SK-N-SH (cell line): Measurements from ENCODE around the gene TMEM145. TPM values are rescaled to one million over a fixed set of nuclear protein-coding genes. Genes with fewer than 3 reads are reported as not detected.

Experiments
- CTCF ChIA-PET: fragments of 300-600, 350-600 bp; formaldehyde crosslinking; extraction: SDS; loops from one replicate; lab custom pipeline; 2021; lab: Yijun Ruan, JAX
- POLR2A ChIA-PET: fragments of 350-600 bp; sonication (Branson Sonifier 250); formaldehyde crosslinking; extraction: SDS; loops from one replicate; lab custom pipeline; 2020; ENCODE audit warnings: antibody characterized with exemption, inconsistent platforms; lab: Yijun Ruan, JAX
- DNase-seq: peaks from one replicate; pipeline ENCODE4 v3.0.0; 2012
- H2AFZ ChIP-seq: fragments of 200-600 bp; sonication (generic); 2 replicates; pipeline ENCODE4 v1.8.1; 2016; ENCODE audit warnings: antibody characterized with exemption, mild to moderate bottlenecking, low read depth
- H3F3A ChIP-seq: fragments of 200-600 bp; sonication (generic); replicated peaks from 2 replicates; pipeline ENCODE3; 2016; ENCODE audit warnings: antibody characterized with exemption, mild to moderate bottlenecking; ENCODE audit not compliant: insufficient read depth
- H3K27ac ChIP-seq, 2 experiments: fragments of 200-500 bp in 1 of 2; fragments of 200-600 bp in 1 of 2; sonication (Bioruptor generic) in 1 of 2; sonication (generic), shearing (Covaris generic) in 1 of 2; 2 replicates each; pipeline versions ENCODE4 v1.5.1 to v1.6.1; 2014 to 2016; ENCODE audit warnings: low read depth in 2 of 2, inconsistent platforms in 1 of 2, low read length in 1 of 2, mild to moderate bottlenecking in 1 of 2, mixed read lengths in 1 of 2
- H3K27me3 ChIP-seq: fragments of 200-600 bp; sonication (generic), shearing (Covaris generic); 2 replicates; pipeline ENCODE4 v1.6.1; 2016; ENCODE audit warnings: mixed run types; ENCODE audit not compliant: insufficient read depth
- H3K36me3 ChIP-seq, 2 experiments: fragments of 200-500 bp in 1 of 2; fragments of 200-600 bp in 1 of 2; sonication (Bioruptor generic) in 1 of 2; sonication (generic) in 1 of 2; replicated peaks in 1 of 2; 2 replicates each; pipeline versions ENCODE3 to v1.5.1; 2014 to 2016; ENCODE audit warnings: low read length in 1 of 2, mild to moderate bottlenecking in 1 of 2; ENCODE audit not compliant: insufficient read depth in 2 of 2, control insufficient read depth in 1 of 2
- H3K4me1 ChIP-seq, 2 experiments: fragments of 200-500 bp in 1 of 2; fragments of 200-600 bp in 1 of 2; sonication (Bioruptor generic) in 1 of 2; sonication (generic), shearing (Covaris generic) in 1 of 2; 2 replicates each; pipeline versions ENCODE4 v1.5.1 to v1.6.1; 2014 to 2016; ENCODE audit warnings: low read depth in 1 of 2, low read length in 1 of 2, mixed run types in 1 of 2; ENCODE audit not compliant: insufficient read depth in 2 of 2, control insufficient read depth in 1 of 2
- H3K4me2 ChIP-seq: fragments of 200-600 bp; sonication (generic), shearing (Covaris generic); 2 replicates; pipeline ENCODE4 v1.6.1; 2017; ENCODE audit warnings: mixed run types
- H3K4me3 ChIP-seq, 2 experiments: fragments of 200-500 bp in 1 of 2; fragments of 200-600 bp in 1 of 2; sonication (Bioruptor generic) in 1 of 2; sonication (generic), shearing (Covaris generic) in 1 of 2; 2 replicates each; pipeline versions ENCODE4 v1.5.1 to v1.8.1; 2014 to 2016; ENCODE audit warnings: low read depth in 2 of 2, inconsistent platforms in 1 of 2, low read length in 1 of 2, mild to moderate bottlenecking in 1 of 2, mixed read lengths in 1 of 2, moderate library complexity in 1 of 2
- H3K79me2 ChIP-seq: fragments of 200-600 bp; sonication (generic); 2 replicates; pipeline ENCODE4 v1.8.1; 2017; ENCODE audit warnings: mild to moderate bottlenecking; ENCODE audit not compliant: insufficient read depth
- H3K9ac ChIP-seq: fragments of 200-600 bp; sonication (generic); 2 replicates; pipeline ENCODE4 v1.6.1; 2017; ENCODE audit warnings: mixed run types
- H3K9me2 ChIP-seq: fragments of 200-600 bp; sonication (generic); 2 replicates; pipeline ENCODE4 v1.6.1; 2017; ENCODE audit warnings: mixed run types
- H3K9me3 ChIP-seq: fragments of 200-600 bp; sonication (generic); 2 replicates; pipeline ENCODE4 v1.6.1; 2017; ENCODE audit warnings: mixed run types, mild to moderate bottlenecking, moderate library complexity
- H4K20me1 ChIP-seq: fragments of 200-600 bp; sonication (generic); 2 replicates; pipeline ENCODE4 v1.6.1; 2017; ENCODE audit warnings: mild to moderate bottlenecking, mixed run types; ENCODE audit not compliant: insufficient read depth
- GABPA ChIP-seq: IDR thresholded peaks from 2 replicates; pipeline ENCODE4 v1.4.0; 2012; ENCODE audit warnings: low read depth, mild to moderate bottlenecking
- RAD21 ChIP-seq: IDR thresholded peaks from 2 replicates; pipeline ENCODE4 v1.6.1; 2012; ENCODE audit warnings: mild to moderate bottlenecking, low read length
- RXRA ChIP-seq: IDR thresholded peaks from 2 replicates; pipeline ENCODE4 v1.4.0; 2012; ENCODE audit warnings: low read depth, mild to moderate bottlenecking, borderline replicate concordance
- whole genome bisulfite sequencing: methylation state at CpG from one replicate; pipeline ENCODE4 v1.1.6; 2017; ENCODE audit warnings: low lambda C conversion rate; 5-methylcytosine and 5-hydroxymethylcytosine counted together
- polyA plus RNA-seq, 3 experiments: library from polyadenylated mRNA; depleted of rRNA; stranded (reverse); fragments of >200 nt; gene quantifications; 2 replicates each; pipeline ENCODE4 v1.2.3, GENCODE V29; 2012
- TF ChIP-seq, protein P1 (sequence below): IDR thresholded peaks from 2 replicates; pipeline ENCODE4 v1.6.1; 2012; ENCODE audit warnings: mild to moderate bottlenecking, low read depth, low read length, moderate library complexity
- TF ChIP-seq, protein P2 (sequence below): IDR thresholded peaks from 2 replicates; pipeline ENCODE4 v1.4.0; 2012; ENCODE audit warnings: low read depth, borderline replicate concordance
- TF ChIP-seq, protein P3 (sequence below): IDR thresholded peaks from 2 replicates; pipeline ENCODE4; 2012

TMEM145 gene
- polyA plus RNA-seq, 1 of the 3 experiments (the other 2 are of a cell fraction), result 2.0 TPM

DNA sequence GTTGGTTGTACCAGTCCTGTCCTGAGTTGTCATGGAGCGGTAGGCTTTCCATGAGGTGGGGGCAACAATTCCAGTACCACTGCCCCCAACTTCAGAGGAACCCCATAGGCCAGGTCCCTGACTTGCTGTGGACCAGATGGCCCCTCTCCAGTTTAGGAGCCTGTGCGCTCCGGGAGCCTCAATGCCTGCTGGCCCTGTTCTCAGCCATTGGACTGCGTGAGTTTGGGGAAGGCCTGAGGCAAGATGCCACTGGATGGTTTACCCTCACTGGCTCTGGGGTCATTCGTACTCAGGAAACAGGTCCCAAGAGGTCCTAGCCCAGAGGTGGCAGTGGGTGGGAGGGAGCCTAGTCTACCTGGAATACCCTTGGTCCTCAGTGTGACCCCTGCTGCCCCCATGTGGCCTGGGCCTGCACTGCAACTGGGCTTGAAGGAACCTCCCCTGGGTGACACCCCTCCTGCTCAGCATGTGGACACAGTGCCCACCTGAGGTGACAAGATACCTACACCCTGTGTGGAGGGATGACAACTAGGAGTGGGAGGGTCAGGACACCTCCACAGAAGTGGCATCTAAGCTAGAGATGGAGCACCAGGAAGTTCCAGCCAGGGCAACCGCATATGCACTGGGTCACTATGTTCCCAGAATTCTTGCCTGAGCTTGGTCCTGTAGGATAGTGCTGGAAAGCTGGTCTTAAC is 17.1 kb upstream of the TMEM145 start (continued):
- TF ChIP-seq, protein P1, sequence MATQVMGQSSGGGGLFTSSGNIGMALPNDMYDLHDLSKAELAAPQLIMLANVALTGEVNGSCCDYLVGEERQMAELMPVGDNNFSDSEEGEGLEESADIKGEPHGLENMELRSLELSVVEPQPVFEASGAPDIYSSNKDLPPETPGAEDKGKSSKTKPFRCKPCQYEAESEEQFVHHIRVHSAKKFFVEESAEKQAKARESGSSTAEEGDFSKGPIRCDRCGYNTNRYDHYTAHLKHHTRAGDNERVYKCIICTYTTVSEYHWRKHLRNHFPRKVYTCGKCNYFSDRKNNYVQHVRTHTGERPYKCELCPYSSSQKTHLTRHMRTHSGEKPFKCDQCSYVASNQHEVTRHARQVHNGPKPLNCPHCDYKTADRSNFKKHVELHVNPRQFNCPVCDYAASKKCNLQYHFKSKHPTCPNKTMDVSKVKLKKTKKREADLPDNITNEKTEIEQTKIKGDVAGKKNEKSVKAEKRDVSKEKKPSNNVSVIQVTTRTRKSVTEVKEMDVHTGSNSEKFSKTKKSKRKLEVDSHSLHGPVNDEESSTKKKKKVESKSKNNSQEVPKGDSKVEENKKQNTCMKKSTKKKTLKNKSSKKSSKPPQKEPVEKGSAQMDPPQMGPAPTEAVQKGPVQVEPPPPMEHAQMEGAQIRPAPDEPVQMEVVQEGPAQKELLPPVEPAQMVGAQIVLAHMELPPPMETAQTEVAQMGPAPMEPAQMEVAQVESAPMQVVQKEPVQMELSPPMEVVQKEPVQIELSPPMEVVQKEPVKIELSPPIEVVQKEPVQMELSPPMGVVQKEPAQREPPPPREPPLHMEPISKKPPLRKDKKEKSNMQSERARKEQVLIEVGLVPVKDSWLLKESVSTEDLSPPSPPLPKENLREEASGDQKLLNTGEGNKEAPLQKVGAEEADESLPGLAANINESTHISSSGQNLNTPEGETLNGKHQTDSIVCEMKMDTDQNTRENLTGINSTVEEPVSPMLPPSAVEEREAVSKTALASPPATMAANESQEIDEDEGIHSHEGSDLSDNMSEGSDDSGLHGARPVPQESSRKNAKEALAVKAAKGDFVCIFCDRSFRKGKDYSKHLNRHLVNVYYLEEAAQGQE, result no peak

DNA sequence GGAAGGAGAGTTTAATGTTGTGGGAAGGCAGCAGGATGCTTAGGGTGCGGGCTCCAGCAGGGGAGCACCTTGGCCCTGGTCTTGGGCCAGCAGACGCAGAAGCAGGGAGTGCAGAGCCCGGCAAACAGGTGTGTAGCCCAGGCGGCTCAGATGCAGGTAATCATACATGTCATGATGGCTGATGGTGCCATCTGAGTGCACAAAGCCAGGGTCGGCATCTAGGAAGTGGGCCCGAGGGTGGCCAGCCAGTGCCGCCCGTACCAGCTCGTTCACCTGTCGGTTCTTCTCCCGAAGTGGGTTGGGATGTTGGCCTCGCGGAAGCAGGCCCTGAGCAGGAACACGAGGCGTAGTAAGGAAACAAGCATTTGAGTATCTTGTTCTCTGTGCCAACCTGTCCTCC is 16.1 kb upstream of the TMEM145 start:
- peaks cover 13% of the 10 kb centered on the region for H3K79me2 ChIP-seq
- H3K9ac ChIP-seq, result no peak overlapping the region
- no peaks in the 10 kb centered on the region for H3K27me3 ChIP-seq
- H4K20me1 ChIP-seq, result 0 out of 2 replicates have a peak, but pooled peaks cover 5% of the 10 kb centered on the region
- H3K27ac ChIP-seq, result no peak overlapping the region
- ChIA-PET POLR2A (no interaction called here), CTCF (interaction anchor here (0.8 to 9.5 kb wide), 12 partner anchors 8 to 195 kb away, joined by 3 to 60 read pairs (median 6); partner anchors contain the start of genes CIC, ERF and TMEM145)
- TF ChIP-seq RXRA, result no peak
- no peak for TF ChIP-seq GABPA
- TF ChIP-seq RAD21, result no peak
- TF ChIP-seq, protein P2, sequence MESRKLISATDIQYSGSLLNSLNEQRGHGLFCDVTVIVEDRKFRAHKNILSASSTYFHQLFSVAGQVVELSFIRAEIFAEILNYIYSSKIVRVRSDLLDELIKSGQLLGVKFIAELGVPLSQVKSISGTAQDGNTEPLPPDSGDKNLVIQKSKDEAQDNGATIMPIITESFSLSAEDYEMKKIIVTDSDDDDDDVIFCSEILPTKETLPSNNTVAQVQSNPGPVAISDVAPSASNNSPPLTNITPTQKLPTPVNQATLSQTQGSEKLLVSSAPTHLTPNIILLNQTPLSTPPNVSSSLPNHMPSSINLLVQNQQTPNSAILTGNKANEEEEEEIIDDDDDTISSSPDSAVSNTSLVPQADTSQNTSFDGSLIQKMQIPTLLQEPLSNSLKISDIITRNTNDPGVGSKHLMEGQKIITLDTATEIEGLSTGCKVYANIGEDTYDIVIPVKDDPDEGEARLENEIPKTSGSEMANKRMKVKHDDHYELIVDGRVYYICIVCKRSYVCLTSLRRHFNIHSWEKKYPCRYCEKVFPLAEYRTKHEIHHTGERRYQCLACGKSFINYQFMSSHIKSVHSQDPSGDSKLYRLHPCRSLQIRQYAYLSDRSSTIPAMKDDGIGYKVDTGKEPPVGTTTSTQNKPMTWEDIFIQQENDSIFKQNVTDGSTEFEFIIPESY, result no peak
- TF ChIP-seq, protein P3, sequence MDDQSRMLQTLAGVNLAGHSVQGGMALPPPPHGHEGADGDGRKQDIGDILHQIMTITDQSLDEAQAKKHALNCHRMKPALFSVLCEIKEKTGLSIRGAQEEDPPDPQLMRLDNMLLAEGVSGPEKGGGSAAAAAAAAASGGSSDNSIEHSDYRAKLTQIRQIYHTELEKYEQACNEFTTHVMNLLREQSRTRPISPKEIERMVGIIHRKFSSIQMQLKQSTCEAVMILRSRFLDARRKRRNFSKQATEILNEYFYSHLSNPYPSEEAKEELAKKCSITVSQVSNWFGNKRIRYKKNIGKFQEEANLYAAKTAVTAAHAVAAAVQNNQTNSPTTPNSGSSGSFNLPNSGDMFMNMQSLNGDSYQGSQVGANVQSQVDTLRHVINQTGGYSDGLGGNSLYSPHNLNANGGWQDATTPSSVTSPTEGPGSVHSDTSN, result no peak
- WGBS, result 95% methylated on average over 15 of the region's 15 CpGs
- H3K4me2 ChIP-seq, result no peak overlapping the region
- DNase-seq, result no peak
- H3K4me3 ChIP-seq, result no peak overlapping the region
- no peaks in the 10 kb centered on the region for H3K9me3 ChIP-seq
- peaks cover 27% of the 10 kb centered on the region for H3F3A ChIP-seq
- H3K4me1 ChIP-seq, result peaks cover 0 to 2% of the 10 kb centered on the region in 2 experiments; a peak in 2 of 4 replicates
- H3K36me3 ChIP-seq, result peaks cover 16 to 36% of the 10 kb centered on the region in 2 experiments
- no peak overlapping the region for H2AFZ ChIP-seq
- H3K9me2 ChIP-seq, result no peaks in the 10 kb centered on the region
